Erythroblast (primary cell): ENCODE results near the gene N4BP2L2.

Experiments used
- DNase-seq, 2 experiments: peaks; one replicate each; lab custom pipeline; 2025; lab: John Stamatoyannopoulos, UW
- GATA1 ChIP-seq: IDR thresholded peaks from 2 replicates; pipeline ENCODE4 v1.6.1; 2011; ENCODE audit warnings: low read depth, mild to moderate bottlenecking, control low read depth, low read length, moderate library complexity
- POLR2A ChIP-seq: IDR thresholded peaks from 2 replicates; pipeline ENCODE4 v1.6.1; 2011; ENCODE audit warnings: mild to moderate bottlenecking, low read length

N4BP2L2 gene

GRCh38 chr13:32415019-32415418, 123.6 kb downstream of the N4BP2L2 start:
- TF ChIP-seq POLR2A, result no peak
- TF ChIP-seq GATA1, result no peak
- peak; percentile 60 to 76 for DNase-seq

GRCh38 chr13:32414580-32414979, 124.0 kb downstream of the N4BP2L2 start:
- no peak for TF ChIP-seq GATA1
- TF ChIP-seq POLR2A, result no peak
- DNase-seq, result no peak

GRCh38 chr13:32413284-32413683, 125.3 kb downstream of the N4BP2L2 start:
- DNase-seq, result no peak
- no peak for TF ChIP-seq GATA1
- no peak for TF ChIP-seq POLR2A

GRCh38 chr13:32409561-32410421, 128.8 kb downstream of the N4BP2L2 start:
- TF ChIP-seq GATA1 (no peak), POLR2A (no peak)
- DNase-seq, result peak in 1 of 2 experiments; percentile 16

GRCh38 chr13:32409001-32409313, 129.6 kb downstream of the N4BP2L2 start:
- TF ChIP-seq POLR2A, result no peak
- TF ChIP-seq GATA1, result no peak
- no peak for DNase-seq

- TF ChIP-seq GATA1 (no peak), POLR2A (no peak)
- peak; percentile 20 to 45 for DNase-seq
These were observed 130.1 kb downstream of the N4BP2L2 start for GRCh38 chr13:32408296-32409000.

- TF ChIP-seq GATA1 (no peak), POLR2A (no peak)
These were observed 130.7 kb downstream of the N4BP2L2 start for GRCh38 chr13:32407854-32408253.

GRCh38 chr13:32403108-32403507, 135.5 kb downstream of the N4BP2L2 start:
- TF ChIP-seq GATA1, result no peak

More at GRCh38 chr13:32407854-32408253, 130.7 kb downstream of the N4BP2L2 start:
- no peak for DNase-seq

GRCh38 chr13:32391101-32391619, 147.4 kb downstream of the N4BP2L2 start:
- no peak for TF ChIP-seq GATA1
- DNase-seq, result no peak

More at GRCh38 chr13:32403108-32403507, 135.5 kb downstream of the N4BP2L2 start:
- no peak for DNase-seq

GRCh38 chr13:32390484-32390883, 148.1 kb downstream of the N4BP2L2 start:
- no peak for TF ChIP-seq GATA1
- TF ChIP-seq POLR2A, result no peak
- DNase-seq, result no peak

GRCh38 chr13:32390048-32390447, 148.5 kb downstream of the N4BP2L2 start:
- TF ChIP-seq POLR2A (no peak), GATA1 (no peak)
- no peak for DNase-seq

- TF ChIP-seq GATA1 (no peak), POLR2A (no peak)
- DNase-seq, result no peak
These were observed 153.2 kb downstream of the N4BP2L2 start for GRCh38 chr13:32385410-32385809.

- DNase-seq, result no peak
- TF ChIP-seq GATA1, result no peak
- TF ChIP-seq POLR2A, result no peak
These were observed 153.9 kb downstream of the N4BP2L2 start for GRCh38 chr13:32384702-32385101.
